IMR-90 (cell line): ENCODE data around the gene OR10G6. TPM values are rescaled to one million over a fixed set of nuclear protein-coding genes. Genes with fewer than 3 reads are reported as not detected.

Experiments used
- ATAC-seq: fragments of 200-7000 bp; cut with Tn5 transposase; 2 replicates; pipeline ENCODE4 v1.9.1; 2020; ENCODE audit warnings: low read depth, mild to moderate bottlenecking, moderate library complexity
- BruUV-seq: library from RNA; stranded (reverse); fragments of 400-500 nt; replicated peaks from 2 replicates; lab custom pipeline; 2021; lab: Mats Ljungman, UMichigan
- CTCF ChIA-PET: fragments of 300-600 bp; formaldehyde crosslinking; extraction: SDS; loops from one replicate; lab custom pipeline; 2021; ENCODE audit warnings: antibody characterized with exemption; lab: Yijun Ruan, JAX
- POLR2A ChIA-PET: fragments of 300-600 bp; sonication (Branson Sonifier 250); formaldehyde crosslinking; loops from one replicate; lab custom pipeline; 2022; ENCODE audit warnings: antibody characterized with exemption; ENCODE audit not compliant: unreplicated experiment; lab: Charles Lee
- DNase-seq: peaks from one replicate; pipeline ENCODE4 v3.0.0; 2013
- H2AFZ ChIP-seq: replicated peaks from 2 replicates; pipeline ENCODE3; 2013; ENCODE audit warnings: low read length, mild to moderate bottlenecking; ENCODE audit not compliant: poor library complexity
- H2AK5ac ChIP-seq: 2 replicates; pipeline ENCODE4 v1.6.1; 2013; ENCODE audit warnings: low read depth, low read length, inconsistent platforms
- H2AK9ac ChIP-seq: replicated peaks from 2 replicates; pipeline ENCODE3; 2013; ENCODE audit warnings: mild to moderate bottlenecking, low read depth, low read length, moderate library complexity; ENCODE audit not compliant: poor library complexity
- H2BK120ac ChIP-seq: 2 replicates; pipeline ENCODE4 v1.6.1; 2013; ENCODE audit warnings: low read depth, low read length, inconsistent platforms
- H2BK15ac ChIP-seq: 3 replicates; pipeline ENCODE4 v1.6.1; 2013; ENCODE audit warnings: low read depth, low read length, inconsistent platforms
- H2BK20ac ChIP-seq: 2 replicates; pipeline ENCODE4 v1.6.1; 2013; ENCODE audit warnings: low read depth, mild to moderate bottlenecking, inconsistent platforms, low read length, moderate library complexity
- H2BK5ac ChIP-seq: 2 replicates; pipeline ENCODE4 v1.6.1; 2013; ENCODE audit warnings: mild to moderate bottlenecking, low read depth, low read length, inconsistent platforms; ENCODE audit not compliant: poor library complexity, severe bottlenecking
- H3K14ac ChIP-seq: replicated peaks from 2 replicates; pipeline ENCODE4 v1.6.1; 2013; ENCODE audit warnings: low read depth, low read length, inconsistent platforms
- H3K18ac ChIP-seq: 2 replicates; pipeline ENCODE4 v1.6.1; 2013; ENCODE audit warnings: low read depth, low read length, control low read depth
- H3K23ac ChIP-seq: 2 replicates; pipeline ENCODE4 v1.6.1; 2013; ENCODE audit warnings: low read depth, low read length, inconsistent platforms
- H3K27ac ChIP-seq: 2 replicates; pipeline ENCODE4 v1.5.1; 2013; ENCODE audit warnings: mild to moderate bottlenecking, control low read depth, low read length; ENCODE audit not compliant: insufficient read depth
- H3K27me3 ChIP-seq: 2 replicates; pipeline ENCODE4 v1.6.1; 2013; ENCODE audit warnings: low read length; ENCODE audit not compliant: control insufficient read depth, insufficient read depth
- H3K36me3 ChIP-seq: 2 replicates; pipeline ENCODE4 v1.6.1; 2013; ENCODE audit warnings: low read length, mixed read lengths; ENCODE audit not compliant: control insufficient read depth, insufficient read depth
- H3K4ac ChIP-seq: 2 replicates; pipeline ENCODE4 v1.6.1; 2013; ENCODE audit warnings: low read depth, low read length, inconsistent platforms
- H3K4me1 ChIP-seq: 2 replicates; pipeline ENCODE4 v1.6.1; 2013; ENCODE audit warnings: low read length, mixed read lengths; ENCODE audit not compliant: control insufficient read depth, insufficient read depth
- H3K4me2 ChIP-seq: 2 replicates; pipeline ENCODE4 v1.6.1; 2013; ENCODE audit warnings: low read depth, mild to moderate bottlenecking, control low read depth, low read length, moderate library complexity
- H3K4me3 ChIP-seq: 2 replicates; pipeline ENCODE4 v1.5.1; 2013; ENCODE audit warnings: low read depth, mild to moderate bottlenecking, control low read depth, low read length, moderate library complexity; ENCODE audit not compliant: insufficient read depth
- H3K56ac ChIP-seq: 2 replicates; pipeline ENCODE4 v1.6.1; 2013; ENCODE audit warnings: low read length, inconsistent platforms; ENCODE audit not compliant: insufficient read depth; ENCODE audit errors: extremely low read depth
- H3K79me1 ChIP-seq, 2 experiments: 2 replicates each; pipeline ENCODE4 v1.6.1; 2013; ENCODE audit warnings: low read length in 2 of 2, inconsistent platforms in 1 of 2, low read depth in 1 of 2
- H3K9ac ChIP-seq: 2 replicates; pipeline ENCODE4 v1.6.1; 2013; ENCODE audit warnings: low read depth, low read length, control low read depth
- H3K9me1 ChIP-seq: 2 replicates; pipeline ENCODE4 v1.6.1; 2013; ENCODE audit warnings: low read length, inconsistent platforms; ENCODE audit not compliant: insufficient read depth
- H3K9me3 ChIP-seq: 2 replicates; pipeline ENCODE4 v1.6.1; 2013; ENCODE audit warnings: low read length; ENCODE audit not compliant: control insufficient read depth, insufficient read depth
- H4K20me1 ChIP-seq: 2 replicates; pipeline ENCODE4 v1.6.1; 2013; ENCODE audit warnings: low read length, inconsistent platforms; ENCODE audit not compliant: insufficient read depth
- H4K5ac ChIP-seq: 2 replicates; pipeline ENCODE4 v1.6.1; 2013; ENCODE audit warnings: mild to moderate bottlenecking, low read depth, low read length, control low read depth
- H4K8ac ChIP-seq, 2 experiments: 2 replicates each; pipeline ENCODE4 v1.6.1; 2013; ENCODE audit warnings: low read depth in 2 of 2, low read length in 2 of 2, control low read depth in 1 of 2, inconsistent platforms in 1 of 2
- H4K91ac ChIP-seq: 2 replicates; pipeline ENCODE4 v1.6.1; 2013; ENCODE audit warnings: low read depth, low read length, inconsistent platforms; ENCODE audit not compliant: insufficient read depth
- BHLHE40 ChIP-seq: fragments of 150-350 bp; IDR thresholded peaks from 2 replicates; pipeline ENCODE4 v1.6.1; 2016; ENCODE audit warnings: mild to moderate bottlenecking, low read depth, low read length
- CEBPB ChIP-seq: IDR thresholded peaks from 2 replicates; pipeline ENCODE4 v1.6.1; 2012; ENCODE audit warnings: low read depth, low read length, improper control_type of control experiment
- CHD1 ChIP-seq: IDR thresholded peaks from 2 replicates; pipeline ENCODE4 v1.6.1; 2012; ENCODE audit warnings: low read depth, low read length, improper control_type of control experiment
- FOS ChIP-seq: fragments of 150-350 bp; IDR thresholded peaks from 2 replicates; pipeline ENCODE4 v1.6.1; 2016; ENCODE audit warnings: low read depth, low read length
- MAFK ChIP-seq: IDR thresholded peaks from 2 replicates; pipeline ENCODE4 v1.6.1; 2012; ENCODE audit warnings: low read depth, low read length, improper control_type of control experiment
- MAZ ChIP-seq: IDR thresholded peaks from 2 replicates; pipeline ENCODE4 v1.6.1; 2012; ENCODE audit warnings: low read depth, mild to moderate bottlenecking, low read length, improper control_type of control experiment, moderate library complexity, borderline replicate concordance
- MXI1 ChIP-seq: IDR thresholded peaks from 2 replicates; pipeline ENCODE4 v1.6.1; 2012; ENCODE audit warnings: low read depth, mild to moderate bottlenecking, low read length, moderate library complexity, borderline replicate concordance
- NFE2L2 ChIP-seq: fragments of 150-350 bp; IDR thresholded peaks from 2 replicates; pipeline ENCODE4 v1.6.1; 2016; ENCODE audit warnings: low read depth, mild to moderate bottlenecking, low read length
- POLR2A ChIP-seq: IDR thresholded peaks from 2 replicates; pipeline ENCODE4 v1.6.1; 2012; ENCODE audit warnings: mild to moderate bottlenecking, low read depth, low read length
- RAD21 ChIP-seq: IDR thresholded peaks from 2 replicates; pipeline ENCODE4 v1.6.1; 2012; ENCODE audit warnings: low read length, improper control_type of control experiment
- RCOR1 ChIP-seq: IDR thresholded peaks from 2 replicates; pipeline ENCODE4 v1.6.1; 2012; ENCODE audit warnings: mild to moderate bottlenecking, low read length, improper control_type of control experiment; ENCODE audit not compliant: insufficient replicate concordance
- RFX5 ChIP-seq: IDR thresholded peaks from 2 replicates; pipeline ENCODE4 v1.8.0; 2012; ENCODE audit warnings: low read depth, mild to moderate bottlenecking, low read length, moderate library complexity
- SMC3 ChIP-seq: fragments of 150-350 bp; IDR thresholded peaks from 2 replicates; pipeline ENCODE4 v1.6.1; 2016; ENCODE audit warnings: low read depth, mild to moderate bottlenecking, antibody characterized with exemption, low read length, moderate library complexity
- USF2 ChIP-seq: fragments of 150-350 bp; IDR thresholded peaks from 2 replicates; pipeline ENCODE4 v1.6.1; 2017; ENCODE audit warnings: mild to moderate bottlenecking, antibody characterized with exemption, low read length, low read depth
- WGBS, 2 experiments: methylation state at CpG; one replicate each; pipeline versions ENCODE4 v1.1.5 to v1.1.7; 2013; ENCODE audit warnings: missing lambda C conversion rate in 2 of 2; ENCODE audit not compliant: insufficient read length in 1 of 2; ENCODE audit errors: extremely low coverage in 2 of 2; 5-methylcytosine and 5-hydroxymethylcytosine counted together
- dilution Hi-C: fragments of 300-500 bp; cut with HindIII; formaldehyde crosslinking; loops from one replicate; pipeline ENCODE4 v1.14.3; 2018; ENCODE audit warnings: low sequenced_read_pairs; ENCODE audit not compliant: unreplicated experiment
- in situ Hi-C: fragments of 300-500 bp; cut with MboI; formaldehyde crosslinking; loops from 3 replicates; pipeline ENCODE4 v1.14.3; 2019; ENCODE audit warnings: low sequenced_read_pairs, inconsistent platforms, mixed read lengths
- intact Hi-C: fragments of 100-400 bp; cut with micrococcal nuclease; formaldehyde crosslinking; loops from 2 replicates; pipeline ENCODE4 v1.10.0; 2022
- polyA plus RNA-seq, 3 experiments: library from polyadenylated mRNA; depleted of rRNA; stranded (reverse); fragments of >200 nt; gene quantifications; 2 replicates each; pipeline ENCODE4 v1.2.3, GENCODE V29; 2012; ENCODE audit warnings: low replicate concordance in 1 of 3
- total RNA-seq: library from RNA; depleted of rRNA; stranded (reverse); fragments of >200 nt; gene quantifications from 2 replicates; pipeline ENCODE4 v1.2.3, GENCODE V29; 2012

OR10G6 gene
- total and polyA plus RNA-seq, 2 of the 4 experiments (the other 2 are of a cell fraction), result not detected

DNA sequence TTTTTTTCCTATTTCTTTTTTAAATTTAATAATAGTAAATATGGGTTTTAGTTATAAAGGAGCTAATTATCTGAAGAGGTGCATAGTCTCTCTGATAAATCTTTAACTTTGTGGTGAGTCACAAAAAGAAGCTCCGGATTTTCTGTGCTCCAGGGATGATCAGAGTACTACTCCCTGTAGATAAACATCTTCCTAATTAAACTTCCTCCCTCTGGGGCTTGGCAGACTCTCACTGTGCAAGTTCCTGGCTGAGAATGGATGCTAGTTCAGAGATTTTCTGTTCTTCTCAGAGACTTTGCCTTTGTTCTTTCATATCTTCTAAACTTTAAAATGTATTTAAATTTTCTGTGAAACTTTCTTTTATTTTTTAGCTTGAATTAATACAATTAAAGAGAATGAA, 46.3 kb upstream of the OR10G6 start, which contains the start of gene OR10G7:
Gene OR10G7, minus strand, starts transcription at position 72 of the 400 bp plus-strand sequence. CDS start 2,324 bp downstream, outside the sequence.
- Histone ChIP-seq H2BK20ac (no peak within 1 kb of the TSS), H3K4me2 (no peak within 1 kb of the TSS), H2BK120ac (no peak within 1 kb of the TSS), H4K5ac (no peak within 1 kb of the TSS), H2AFZ (no peak within 1 kb of the TSS), H3K4me1 (no peaks in the 10 kb centered on the region), H2BK15ac (no peak within 1 kb of the TSS), H4K8ac (no peak within 1 kb of the TSS), H3K14ac (no peak within 1 kb of the TSS), H2AK5ac (no peak within 1 kb of the TSS), H4K91ac (no peak within 1 kb of the TSS), H3K9me3 (peaks cover 2% of the 10 kb centered on the region; the same call in 1 of the 2 replicates), H3K4ac (no peak within 1 kb of the TSS), H3K79me1 (no peaks in the 10 kb centered on the region), H3K4me3 (no peak within 1 kb of the TSS), H3K9ac (no peak within 1 kb of the TSS), H3K18ac (no peak within 1 kb of the TSS), H3K27me3 (no peaks in the 10 kb centered on the region), H3K56ac (no peak within 1 kb of the TSS), H3K36me3 (no peaks in the 10 kb centered on the region), H3K23ac (no peak within 1 kb of the TSS), H3K27ac (no peak within 1 kb of the TSS), H2AK9ac (no peak within 1 kb of the TSS), H3K9me1 (no peaks in the 10 kb centered on the region), H4K20me1 (no peaks in the 10 kb centered on the region), H2BK5ac (no peak within 1 kb of the TSS)
- CTCF ChIA-PET, result no interaction called here
- DNase-seq, result no peak
- intact Hi-C loops (no loop called here), in situ Hi-C loops (no loop called here), dilution Hi-C loops (no loop called here)
- POLR2A ChIA-PET, result no interaction called here
- TF ChIP-seq MAFK, result no peak
- TF ChIP-seq USF2, result no peak
- no peak for TF ChIP-seq RFX5
- TF ChIP-seq NFE2L2, result no peak
- no peak for TF ChIP-seq FOS
- no peak for TF ChIP-seq RCOR1
- no peak for TF ChIP-seq MXI1
- no peak for TF ChIP-seq RAD21
- TF ChIP-seq POLR2A, result no peak
- no peak for TF ChIP-seq CEBPB
- TF ChIP-seq CHD1, result no peak
- TF ChIP-seq MAZ, result no peak
- no peak for TF ChIP-seq SMC3
- TF ChIP-seq BHLHE40, result no peak
- no CpG with 5 or more reads among the region's 1 CpG for WGBS, 2 experiments
- no TSS peak for BruUV-seq
- no peak for ATAC-seq
